Stomach smooth muscle (tissue), 2 donors: ENCODE data around the gene MANF.

Experiments used
- H3K27ac ChIP-seq: one replicate; pipeline ENCODE4 v1.7.0; 2013; ENCODE audit warnings: mild to moderate bottlenecking, low read length, inconsistent platforms
- H3K27me3 ChIP-seq, 2 donors: one replicate each; pipeline ENCODE4 v1.7.0; 2013; ENCODE audit warnings: low read length in 2 of 2; ENCODE audit not compliant: insufficient read depth in 2 of 2, control insufficient read depth in 1 of 2
- H3K36me3 ChIP-seq, 2 donors: one replicate each; pipeline ENCODE4 v1.7.0; 2013; ENCODE audit warnings: low read length in 2 of 2; ENCODE audit not compliant: control insufficient read depth in 2 of 2, insufficient read depth in 2 of 2
- H3K4me1 ChIP-seq: one replicate; pipeline ENCODE4 v1.7.0; 2013; ENCODE audit warnings: low read length; ENCODE audit not compliant: control insufficient read depth, insufficient read depth
- H3K4me3 ChIP-seq, 2 donors: one replicate each; pipeline ENCODE4 v1.7.0; 2013; ENCODE audit warnings: low read length in 2 of 2
- H3K9ac ChIP-seq, 2 donors: one replicate each; pipeline ENCODE4 v1.7.0; 2013; ENCODE audit warnings: low read length in 2 of 2, mild to moderate bottlenecking in 1 of 2
- H3K9me3 ChIP-seq, 2 donors: one replicate each; pipeline ENCODE4 v1.7.0; 2013; ENCODE audit warnings: low read length in 2 of 2; ENCODE audit not compliant: control insufficient read depth in 2 of 2
- donor health status: healthy.
- donor health status: Pancreatic carcinoma.

MANF gene

GRCh38 chr3:51397392-51397791 lies 12.3 kb downstream of the MANF start:
- Histone ChIP-seq H3K4me1 (peaks cover 39% of the 10 kb centered on the region), H3K27me3 (no peaks in the 10 kb centered on the region), H3K9ac (peak overlapping the region in 1 of 2 donors; percentile 42), H3K36me3 (peaks cover 53 to 55% of the 10 kb centered on the region in 2 donors), H3K9me3 (no peaks in the 10 kb centered on the region), H3K27ac (no peak overlapping the region), H3K4me3 (no peak overlapping the region)

- Histone ChIP-seq H3K4me3 (no peak overlapping the region), H3K36me3 (peaks cover 49 to 53% of the 10 kb centered on the region in 2 donors), H3K9ac (peak overlapping the region in 1 of 2 donors; percentile 6), H3K4me1 (peaks cover 26% of the 10 kb centered on the region), H3K27me3 (no peaks in the 10 kb centered on the region), H3K27ac (no peak overlapping the region), H3K9me3 (no peaks in the 10 kb centered on the region)
These were observed 13.7 kb downstream of the MANF start for GRCh38 chr3:51398595-51399310.

GRCh38 chr3:51400166-51400565 lies 15.1 kb downstream of the MANF start:
- Histone ChIP-seq H3K9ac (no peak overlapping the region), H3K4me1 (peaks cover 17% of the 10 kb centered on the region), H3K27me3 (no peaks in the 10 kb centered on the region), H3K27ac (no peak overlapping the region), H3K4me3 (no peak overlapping the region), H3K9me3 (no peaks in the 10 kb centered on the region), H3K36me3 (peaks cover 36 to 45% of the 10 kb centered on the region in 2 donors)

GRCh38 chr3:51401735-51402134 lies 16.6 kb downstream of the MANF start:
- Histone ChIP-seq H3K4me1 (peaks cover 5% of the 10 kb centered on the region), H3K36me3 (peaks cover 27 to 32% of the 10 kb centered on the region in 2 donors), H3K27me3 (no peaks in the 10 kb centered on the region), H3K9ac (no peak overlapping the region), H3K4me3 (no peak overlapping the region), H3K9me3 (no peaks in the 10 kb centered on the region), H3K27ac (no peak overlapping the region)

GRCh38 chr3:51403675-51404074 lies 18.6 kb downstream of the MANF start:
- Histone ChIP-seq H3K36me3 (peaks cover 20 to 22% of the 10 kb centered on the region in 2 donors), H3K27ac (no peak overlapping the region), H3K27me3 (no peaks in the 10 kb centered on the region), H3K4me1 (no peaks in the 10 kb centered on the region), H3K4me3 (no peak overlapping the region), H3K9ac (no peak overlapping the region), H3K9me3 (no peaks in the 10 kb centered on the region)

- H3K4me1 ChIP-seq, result no peaks in the 10 kb centered on the region
- peaks cover 16 to 25% of the 10 kb centered on the region in 2 donors for H3K36me3 ChIP-seq
- H3K27ac ChIP-seq, result no peak overlapping the region
- no peak overlapping the region for H3K4me3 ChIP-seq
- no peaks in the 10 kb centered on the region for H3K27me3 ChIP-seq
- no peaks in the 10 kb centered on the region for H3K9me3 ChIP-seq
- H3K9ac ChIP-seq, result no peak overlapping the region
These were observed 22.9 kb downstream of the MANF start for GRCh38 chr3:51408021-51408420.

GRCh38 chr3:51408813-51409212 lies 23.7 kb downstream of the MANF start:
- Histone ChIP-seq H3K9ac (no peak overlapping the region), H3K9me3 (no peaks in the 10 kb centered on the region), H3K4me1 (no peaks in the 10 kb centered on the region), H3K27me3 (no peaks in the 10 kb centered on the region), H3K27ac (no peak overlapping the region), H3K36me3 (peaks cover 15 to 27% of the 10 kb centered on the region in 2 donors), H3K4me3 (no peak overlapping the region)

GRCh38 chr3:51422211-51422610 lies 37.1 kb downstream of the MANF start:
- no peak overlapping the region for H3K27ac ChIP-seq
- H3K27me3 ChIP-seq, result no peaks in the 10 kb centered on the region
- H3K36me3 ChIP-seq, result peaks cover 26 to 40% of the 10 kb centered on the region in 2 donors
- H3K4me3 ChIP-seq, result no peak overlapping the region
- no peaks in the 10 kb centered on the region for H3K9me3 ChIP-seq
- no peak overlapping the region for H3K9ac ChIP-seq
- H3K4me1 ChIP-seq, result no peaks in the 10 kb centered on the region

GRCh38 chr3:51426921-51427320 lies 41.8 kb downstream of the MANF start:
- H3K4me3 ChIP-seq, result no peak overlapping the region
- H3K9ac ChIP-seq, result no peak overlapping the region
- no peaks in the 10 kb centered on the region for H3K4me1 ChIP-seq
- H3K36me3 ChIP-seq, result peaks cover 18 to 22% of the 10 kb centered on the region in 2 donors
- H3K27me3 ChIP-seq, result no peaks in the 10 kb centered on the region
- no peak overlapping the region for H3K27ac ChIP-seq
- no peaks in the 10 kb centered on the region for H3K9me3 ChIP-seq

GRCh38 chr3:51429138-51429537 lies 44.0 kb downstream of the MANF start:
- no peaks in the 10 kb centered on the region for H3K27me3 ChIP-seq
- H3K4me3 ChIP-seq, result no peak overlapping the region
- no peak overlapping the region for H3K27ac ChIP-seq
- H3K36me3 ChIP-seq, result peaks cover 19 to 22% of the 10 kb centered on the region in 2 donors
- H3K9me3 ChIP-seq, result no peaks in the 10 kb centered on the region
- no peak overlapping the region for H3K9ac ChIP-seq
- H3K4me1 ChIP-seq, result no peaks in the 10 kb centered on the region

GRCh38 chr3:51434110-51434509 lies 49.0 kb downstream of the MANF start:
- peaks cover 8 to 15% of the 10 kb centered on the region in 2 donors for H3K36me3 ChIP-seq
- H3K9me3 ChIP-seq, result no peaks in the 10 kb centered on the region
- no peak overlapping the region for H3K27ac ChIP-seq
- no peak overlapping the region for H3K4me3 ChIP-seq
- H3K4me1 ChIP-seq, result no peaks in the 10 kb centered on the region
- no peak overlapping the region for H3K9ac ChIP-seq
- H3K27me3 ChIP-seq, result no peaks in the 10 kb centered on the region
